Stimulated activated CD8-positive, alpha-beta memory T cell treated with anti-CD3 and anti-CD28 coated beads, Interleukin-4, amount 100 ng/mL, for 4 hours (primary cell): ENCODE results near the gene MSH2.
"Not testable (repeated sequence)": the region's sequence is repeated elsewhere in the genome, so short reads cannot be mapped to it uniquely, and the experiment has no call there.

Source experiments
- DNase-seq, 2 donors: peaks; one replicate each; pipeline ENCODE4 v3.0.0-alpha.2; 2020; ENCODE audit warnings: low read depth in 2 of 2, low spot score in 1 of 2

MSH2 gene

DNA sequence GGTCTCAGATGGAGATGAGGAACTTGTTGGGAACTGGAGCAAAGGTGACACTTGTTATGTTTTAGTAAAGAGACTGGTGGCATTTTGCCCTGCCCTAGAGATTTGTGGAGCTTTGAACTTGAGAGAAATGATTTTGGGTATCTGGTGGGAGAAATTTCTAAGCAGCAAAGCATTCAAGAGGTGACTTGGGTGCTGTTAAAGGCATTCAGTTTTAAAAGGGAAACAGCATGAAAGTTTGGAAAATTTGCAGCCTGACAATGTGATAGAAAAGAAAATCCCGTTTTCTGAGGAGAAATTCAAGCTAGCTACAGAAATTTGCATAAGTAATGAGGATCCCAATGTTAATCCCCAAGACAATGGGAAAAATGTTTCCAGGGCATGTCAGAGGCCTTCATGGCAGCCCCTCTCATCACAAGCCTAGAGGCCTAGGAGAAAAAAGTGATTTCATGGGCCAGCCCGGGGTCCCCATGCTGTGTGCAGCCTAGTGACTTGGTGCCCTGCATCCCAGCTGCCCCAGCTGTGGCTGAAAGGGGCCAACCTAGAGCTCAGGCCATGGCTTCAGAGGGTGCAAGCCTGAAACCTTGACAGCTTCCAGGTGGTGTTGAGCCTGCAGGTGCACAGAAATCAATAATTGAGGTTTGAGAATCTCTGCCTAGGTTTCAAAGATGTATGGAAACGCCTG lies 3.8 kb downstream of the MSH2 start:
- DNase-seq, result not testable (repeated sequence)

GRCh38 chr2:47407976-47408375 lies 5.0 kb downstream of the MSH2 start:
- DNase-seq, result not testable (repeated sequence)

GRCh38 chr2:47414682-47415458 lies 11.9 kb downstream of the MSH2 start:
- no peak for DNase-seq

GRCh38 chr2:47420214-47420613 lies 17.3 kb downstream of the MSH2 start:
- no peak for DNase-seq

GRCh38 chr2:47420683-47421082 lies 17.7 kb downstream of the MSH2 start:
- DNase-seq, result not testable (repeated sequence)

DNA sequence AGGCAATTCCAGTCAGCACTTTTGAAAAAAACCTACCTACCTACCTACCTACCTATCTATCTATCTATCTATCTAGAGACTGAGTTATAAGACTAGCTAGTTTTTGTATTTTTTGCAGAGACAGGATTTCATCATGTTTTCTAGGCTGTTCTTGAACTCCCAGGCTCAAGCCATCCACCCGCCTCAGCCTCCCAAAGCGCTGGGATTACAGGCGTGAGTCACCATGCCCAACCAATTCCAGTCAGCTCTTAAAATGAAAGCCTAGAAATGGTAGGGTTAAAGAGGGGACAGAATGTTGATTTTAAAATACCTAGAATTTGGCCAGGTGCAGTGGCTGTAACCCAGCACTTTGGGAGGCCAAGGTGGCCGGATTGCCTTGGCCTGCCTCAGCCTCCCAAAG lies 19.1 kb downstream of the MSH2 start:
- no peak for DNase-seq

DNA sequence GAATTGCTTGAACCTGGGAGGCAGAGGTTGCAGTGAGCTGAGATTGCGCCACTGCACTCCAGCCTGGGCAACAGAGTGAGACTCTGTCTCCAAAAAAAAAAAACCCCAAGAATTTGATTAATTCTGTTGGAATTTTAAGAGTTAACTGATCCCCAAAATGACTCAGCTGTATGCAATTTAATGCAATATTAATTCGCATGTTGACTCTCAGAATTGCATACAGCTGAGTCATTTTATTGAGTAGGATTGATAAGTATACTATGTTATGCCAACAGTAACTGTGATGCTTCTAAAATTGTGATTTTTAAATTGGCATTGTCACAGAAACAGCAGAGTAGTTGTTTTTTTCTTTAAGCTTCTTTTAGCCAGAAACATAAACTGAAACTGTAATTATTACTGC lies 19.6 kb downstream of the MSH2 start:
- DNase-seq, result no peak

GRCh38 chr2:47426786-47427185 lies 23.8 kb downstream of the MSH2 start:
- DNase-seq, result no peak

DNA sequence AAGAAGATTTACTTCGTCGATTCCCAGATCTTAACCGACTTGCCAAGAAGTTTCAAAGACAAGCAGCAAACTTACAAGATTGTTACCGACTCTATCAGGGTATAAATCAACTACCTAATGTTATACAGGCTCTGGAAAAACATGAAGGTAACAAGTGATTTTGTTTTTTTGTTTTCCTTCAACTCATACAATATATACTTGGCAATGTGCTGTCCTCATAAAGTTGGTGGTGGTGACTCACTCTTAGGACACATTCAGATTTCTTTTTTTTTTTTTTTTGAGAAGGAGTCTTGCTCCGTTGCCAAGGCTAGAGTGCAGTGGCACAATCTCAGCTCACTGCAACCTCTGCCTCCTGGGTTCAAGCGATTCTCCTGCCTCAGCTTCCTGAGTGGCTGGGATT lies 26.8 kb downstream of the MSH2 start:
- no peak for DNase-seq

- not testable (repeated sequence) for DNase-seq
These were observed 30.1 kb downstream of the MSH2 start for GRCh38 chr2:47433006-47433405.

DNA sequence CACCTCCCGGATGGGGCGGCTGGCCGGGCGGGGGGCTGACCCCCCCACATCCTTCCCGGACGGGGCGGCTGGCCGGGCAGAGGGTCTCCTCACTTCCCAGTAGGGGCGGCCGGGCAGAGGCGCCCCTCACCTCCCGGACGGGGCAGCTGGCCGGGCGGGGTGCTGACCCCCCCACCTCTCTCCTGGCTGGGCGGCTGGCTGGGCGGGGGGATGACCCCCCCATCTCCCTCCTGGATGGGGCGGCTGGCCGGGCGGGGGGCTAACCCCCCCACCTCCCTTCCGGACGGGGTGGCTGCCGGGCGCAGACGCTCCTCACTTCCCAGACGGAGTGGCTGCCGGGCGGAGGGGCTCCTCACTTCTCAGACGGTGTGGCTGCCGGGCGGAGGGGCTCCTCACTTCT lies 30.5 kb downstream of the MSH2 start:
- not testable (repeated sequence) for DNase-seq

- no peak for DNase-seq
These were observed 34.3 kb downstream of the MSH2 start for GRCh38 chr2:47437287-47437686.

GRCh38 chr2:47438106-47438505 lies 35.1 kb downstream of the MSH2 start:
- DNase-seq, result no peak

- DNase-seq, result no peak
These were observed 35.8 kb downstream of the MSH2 start for GRCh38 chr2:47438783-47439182.

- DNase-seq, result no peak
These were observed 48.8 kb downstream of the MSH2 start for GRCh38 chr2:47451790-47452189.

DNA sequence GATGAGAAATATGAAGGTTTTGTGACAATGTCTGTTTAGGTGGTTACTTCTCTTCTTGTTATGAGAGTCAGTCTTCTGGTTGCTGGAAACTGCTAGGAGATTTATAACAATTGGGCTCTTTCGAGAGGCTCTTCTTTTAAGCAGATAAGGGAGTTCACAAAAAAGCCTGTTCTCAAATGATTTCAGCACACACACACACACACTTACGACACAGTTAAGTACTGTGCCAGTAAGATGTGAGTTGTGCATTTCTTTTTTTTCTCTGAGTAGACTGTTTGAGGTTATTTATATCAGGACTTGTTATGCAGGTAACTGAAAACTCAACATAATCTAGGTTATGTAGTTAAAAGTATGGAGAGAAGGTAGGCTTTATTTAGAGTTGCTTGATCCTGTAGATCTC lies 49.8 kb downstream of the MSH2 start:
- no peak for DNase-seq

DNA sequence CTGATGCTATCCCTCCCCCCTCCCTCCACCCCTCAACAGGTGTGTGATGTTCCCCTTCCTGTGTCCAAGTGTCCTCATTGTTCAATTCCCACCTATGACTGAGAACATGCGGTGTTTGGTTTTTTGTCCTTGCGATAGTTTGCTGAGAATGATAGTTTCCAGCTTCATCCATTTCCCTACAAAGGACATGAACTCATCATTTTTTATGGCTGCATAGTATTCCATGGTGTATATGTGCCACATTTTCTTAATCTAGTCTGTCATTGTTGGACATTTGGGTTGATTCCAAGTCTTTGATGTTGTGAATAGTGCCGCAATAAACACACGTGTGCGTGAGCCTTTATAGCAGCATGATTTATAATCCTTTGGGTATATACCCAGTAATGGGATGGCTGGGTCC lies 51.9 kb downstream of the MSH2 start:
- DNase-seq, result not testable (repeated sequence)

DNA sequence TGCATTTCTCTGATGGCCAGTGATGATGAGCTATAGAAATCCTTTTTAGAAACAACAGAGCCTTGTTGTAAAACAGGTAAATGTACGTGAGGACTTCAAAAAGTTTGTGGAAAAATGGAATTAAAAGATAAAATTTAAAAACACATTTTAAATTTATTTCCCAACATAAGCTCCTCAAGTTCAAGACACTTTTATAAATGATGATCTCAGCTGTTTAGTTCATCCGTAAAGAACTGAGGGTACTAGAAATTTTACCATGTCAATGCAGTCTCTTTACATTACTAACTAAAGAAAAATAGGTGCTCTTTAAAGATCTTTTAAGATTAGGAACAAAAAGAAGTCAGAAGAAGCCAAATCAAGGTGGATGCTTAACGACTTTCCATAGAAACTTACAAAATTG lies 52.5 kb downstream of the MSH2 start:
- no peak for DNase-seq

GRCh38 chr2:47456851-47457250 lies 53.9 kb downstream of the MSH2 start:
- DNase-seq, result no peak

DNA sequence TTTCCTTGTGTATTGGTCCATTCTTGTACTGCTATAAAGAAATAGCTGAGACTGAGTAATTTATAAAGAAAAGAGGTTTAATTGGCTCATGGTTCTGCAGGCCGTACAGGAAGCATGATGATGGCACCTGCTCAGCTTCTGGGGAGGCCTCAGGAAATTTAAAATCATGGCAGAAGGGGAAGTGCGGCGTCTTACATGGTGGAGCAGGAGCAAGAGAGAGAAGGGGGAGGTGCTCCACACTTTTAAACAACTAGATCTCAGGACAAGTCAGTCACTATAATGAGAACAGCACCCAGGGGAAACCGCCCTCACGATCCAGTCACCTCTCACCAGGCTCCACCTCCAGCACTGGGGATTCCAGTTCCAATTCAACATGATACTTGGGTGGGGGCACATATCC lies 54.3 kb downstream of the MSH2 start:
- no peak for DNase-seq

- no peak for DNase-seq
These were observed 56.1 kb downstream of the MSH2 start for GRCh38 chr2:47459021-47459420.

- DNase-seq, result no peak
These were observed 57.8 kb downstream of the MSH2 start for GRCh38 chr2:47460766-47461165.
